HepG2 (cell line): Measurements from ENCODE around the gene STMN3. TPM values are rescaled to one million over a fixed set of nuclear protein-coding genes. Genes with fewer than 3 reads are reported as not detected.
A peak's percentile ranks its signal among the peaks of the same experiment; 100 is the strongest.

Source experiments
- NFATC3 ChIP-seq: sonication (generic); formaldehyde crosslinking; IDR thresholded peaks from 2 replicates; pipeline ENCODE4 v1.5.1; 2020; ENCODE audit warnings: mild to moderate bottlenecking, missing genetic modification reagents
- NONO ChIP-seq, 2 experiments: fragments of 450-650 bp in 1 of 2; sonication (generic) in 1 of 2; formaldehyde crosslinking in 1 of 2; IDR thresholded peaks in 1 of 2; conservative IDR thresholded peaks in 1 of 2; 2 replicates each; pipeline versions ENCODE4 v1.6.1 to v1.8.0; 2017 to 2022; ENCODE audit warnings: mild to moderate bottlenecking in 1 of 2, missing genetic modification reagents in 1 of 2, moderate library complexity in 1 of 2
- RBM39 ChIP-seq: fragments of 200-400 bp; formaldehyde crosslinking; IDR thresholded peaks from one replicate; pipeline ENCODE4 v1.6.1; 2018; ENCODE audit warnings: antibody characterized with exemption, mild to moderate bottlenecking, low read depth, low read length; ENCODE audit not compliant: poor library complexity, severe bottlenecking
- SNAI1 ChIP-seq: sonication (generic); formaldehyde crosslinking; IDR thresholded peaks from 2 replicates; pipeline ENCODE4 v1.5.0; 2020; ENCODE audit warnings: mild to moderate bottlenecking, missing genetic modification reagents, borderline replicate concordance
- ZNF24 ChIP-seq: fragments of 450-650 bp; IDR thresholded peaks from 2 replicates; pipeline ENCODE4 v1.6.1; 2017; ENCODE audit warnings: antibody characterized with exemption, mild to moderate bottlenecking
- ZNF605 ChIP-seq: sonication (generic); formaldehyde crosslinking; IDR thresholded peaks from 2 replicates; pipeline ENCODE4 v1.8.0; 2022; ENCODE audit warnings: mild to moderate bottlenecking, missing genetic modification reagents
- polyA plus RNA-seq, 8 experiments: library from polyadenylated mRNA; depleted of rRNA in 3 of 8; stranded (reverse) in 7 of 8; unstranded in 1 of 8; fragments of >200 nt; fragmentation: Illumina TruSeq in 4 of 8; extraction: Trizol in 4 of 8; gene quantifications; 2 replicates each; pipeline versions ENCODE4 v1.2.1 to v1.2.3, GENCODE V29; 2011 to 2016; ENCODE audit warnings: low read depth in 4 of 8, missing spikeins in 1 of 8, mixed read lengths in 1 of 8; ENCODE audit not compliant: insufficient read depth in 1 of 8
- total RNA-seq, 5 experiments: library from RNA; depleted of rRNA; stranded (reverse); fragments of >200 nt; fragmentation: Illumina TruSeq; extraction: Trizol; gene quantifications; 2 replicates each; pipeline ENCODE4 v1.2.3, GENCODE V29; 2016; ENCODE audit warnings: low read depth in 1 of 5
- TF ChIP-seq, protein P1 (sequence below), 2 experiments: sonication (generic) in 1 of 2; formaldehyde crosslinking in 1 of 2; IDR thresholded peaks; 2 replicates each; pipeline versions ENCODE4 v1.6.1 to v1.9.0; 2014 to 2022; ENCODE audit warnings: antibody characterized with exemption in 1 of 2, borderline replicate concordance in 1 of 2, inconsistent platforms in 1 of 2, low read depth in 1 of 2, missing genetic modification reagents in 1 of 2
- TF ChIP-seq, protein P2 (sequence below): IDR thresholded peaks from 2 replicates; pipeline ENCODE4 v1.6.1; 2012; ENCODE audit warnings: low read length, improper control_type of control experiment
- TF ChIP-seq, protein P3 (sequence below): sonication (generic); formaldehyde crosslinking; IDR thresholded peaks from 2 replicates; pipeline ENCODE4 v1.4.0; 2020; ENCODE audit warnings: missing genetic modification reagents, borderline replicate concordance
- TF ChIP-seq, protein P4 (sequence below): IDR thresholded peaks from 2 replicates; pipeline ENCODE4 v1.6.1; 2016

STMN3 gene
- total and polyA plus RNA-seq, 2 of the 13 experiments (the other 11 are each of a cell fraction or from before 2014, with no cell fraction given), result 21.0 to 48.3 TPM

DNA sequence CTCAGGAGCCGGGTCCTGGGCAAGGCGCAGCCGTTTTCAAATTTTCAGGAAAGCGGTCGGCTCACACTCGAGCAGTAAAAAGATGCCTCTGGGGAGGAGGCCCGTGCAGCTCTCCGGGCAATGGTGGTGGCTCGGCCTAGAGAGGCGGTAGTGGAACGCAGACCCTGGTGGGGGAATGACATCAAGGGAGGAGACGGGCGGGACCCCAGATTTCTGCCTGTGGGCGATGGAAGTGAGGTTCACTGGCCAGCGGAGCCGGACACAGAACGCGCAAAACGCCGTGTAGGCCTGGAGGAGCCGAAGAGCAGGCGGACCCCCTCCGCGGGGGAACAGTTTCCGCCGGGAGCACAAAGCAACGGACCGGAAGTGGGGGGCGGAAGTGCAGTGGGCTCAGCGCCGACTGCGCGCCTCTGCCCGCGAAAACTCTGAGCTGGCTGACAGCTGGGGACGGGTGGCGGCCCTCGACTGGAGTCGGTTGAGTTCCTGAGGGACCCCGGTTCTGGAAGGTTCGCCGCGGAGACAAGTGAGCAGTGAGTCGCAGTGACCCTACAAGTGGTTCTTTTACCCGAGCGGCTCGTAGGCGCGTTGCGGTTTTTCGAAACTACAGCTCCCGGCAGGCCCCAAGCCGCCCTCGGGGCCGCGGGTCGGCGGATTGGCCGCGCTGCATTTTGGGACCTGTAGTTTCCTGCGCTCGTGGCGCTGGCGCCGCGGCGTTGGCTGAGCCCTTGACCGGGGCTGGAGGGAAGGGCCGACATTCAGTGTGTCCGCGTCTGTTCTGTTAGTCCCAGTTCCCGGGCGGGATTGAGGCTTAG lies 4.9 kb upstream of the STMN3 start, which contains the start of gene RTEL1 (continued):
- TF ChIP-seq, protein P1, sequence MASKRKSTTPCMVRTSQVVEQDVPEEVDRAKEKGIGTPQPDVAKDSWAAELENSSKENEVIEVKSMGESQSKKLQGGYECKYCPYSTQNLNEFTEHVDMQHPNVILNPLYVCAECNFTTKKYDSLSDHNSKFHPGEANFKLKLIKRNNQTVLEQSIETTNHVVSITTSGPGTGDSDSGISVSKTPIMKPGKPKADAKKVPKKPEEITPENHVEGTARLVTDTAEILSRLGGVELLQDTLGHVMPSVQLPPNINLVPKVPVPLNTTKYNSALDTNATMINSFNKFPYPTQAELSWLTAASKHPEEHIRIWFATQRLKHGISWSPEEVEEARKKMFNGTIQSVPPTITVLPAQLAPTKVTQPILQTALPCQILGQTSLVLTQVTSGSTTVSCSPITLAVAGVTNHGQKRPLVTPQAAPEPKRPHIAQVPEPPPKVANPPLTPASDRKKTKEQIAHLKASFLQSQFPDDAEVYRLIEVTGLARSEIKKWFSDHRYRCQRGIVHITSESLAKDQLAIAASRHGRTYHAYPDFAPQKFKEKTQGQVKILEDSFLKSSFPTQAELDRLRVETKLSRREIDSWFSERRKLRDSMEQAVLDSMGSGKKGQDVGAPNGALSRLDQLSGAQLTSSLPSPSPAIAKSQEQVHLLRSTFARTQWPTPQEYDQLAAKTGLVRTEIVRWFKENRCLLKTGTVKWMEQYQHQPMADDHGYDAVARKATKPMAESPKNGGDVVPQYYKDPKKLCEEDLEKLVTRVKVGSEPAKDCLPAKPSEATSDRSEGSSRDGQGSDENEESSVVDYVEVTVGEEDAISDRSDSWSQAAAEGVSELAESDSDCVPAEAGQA (IDR thresholded peaks at IDR 0.05; ENCODE audit: low read depth), result peak; percentile 94
- TF ChIP-seq, protein P1 (CRISPR knock-in tag; IDR thresholded peaks at IDR 0.05; ENCODE audit: borderline replicate concordance), result peak; percentile 88; the same call in 1 of the 2 replicates
- TF ChIP-seq ZNF24 (no peak), NFATC3 (CRISPR knock-in tag) (no peak), ZNF605 (CRISPR knock-in tag) (peak; percentile 90), SNAI1 (peak; percentile 82; the same call in 1 of the 2 replicates), NONO (IDR thresholded peaks at IDR 0.05) (no peak), NONO (CRISPR knock-in tag; conservative IDR thresholded peaks at IDR 0.05) (peak; percentile 97), RBM39 (peak; percentile 90)
- TF ChIP-seq, protein P2, sequence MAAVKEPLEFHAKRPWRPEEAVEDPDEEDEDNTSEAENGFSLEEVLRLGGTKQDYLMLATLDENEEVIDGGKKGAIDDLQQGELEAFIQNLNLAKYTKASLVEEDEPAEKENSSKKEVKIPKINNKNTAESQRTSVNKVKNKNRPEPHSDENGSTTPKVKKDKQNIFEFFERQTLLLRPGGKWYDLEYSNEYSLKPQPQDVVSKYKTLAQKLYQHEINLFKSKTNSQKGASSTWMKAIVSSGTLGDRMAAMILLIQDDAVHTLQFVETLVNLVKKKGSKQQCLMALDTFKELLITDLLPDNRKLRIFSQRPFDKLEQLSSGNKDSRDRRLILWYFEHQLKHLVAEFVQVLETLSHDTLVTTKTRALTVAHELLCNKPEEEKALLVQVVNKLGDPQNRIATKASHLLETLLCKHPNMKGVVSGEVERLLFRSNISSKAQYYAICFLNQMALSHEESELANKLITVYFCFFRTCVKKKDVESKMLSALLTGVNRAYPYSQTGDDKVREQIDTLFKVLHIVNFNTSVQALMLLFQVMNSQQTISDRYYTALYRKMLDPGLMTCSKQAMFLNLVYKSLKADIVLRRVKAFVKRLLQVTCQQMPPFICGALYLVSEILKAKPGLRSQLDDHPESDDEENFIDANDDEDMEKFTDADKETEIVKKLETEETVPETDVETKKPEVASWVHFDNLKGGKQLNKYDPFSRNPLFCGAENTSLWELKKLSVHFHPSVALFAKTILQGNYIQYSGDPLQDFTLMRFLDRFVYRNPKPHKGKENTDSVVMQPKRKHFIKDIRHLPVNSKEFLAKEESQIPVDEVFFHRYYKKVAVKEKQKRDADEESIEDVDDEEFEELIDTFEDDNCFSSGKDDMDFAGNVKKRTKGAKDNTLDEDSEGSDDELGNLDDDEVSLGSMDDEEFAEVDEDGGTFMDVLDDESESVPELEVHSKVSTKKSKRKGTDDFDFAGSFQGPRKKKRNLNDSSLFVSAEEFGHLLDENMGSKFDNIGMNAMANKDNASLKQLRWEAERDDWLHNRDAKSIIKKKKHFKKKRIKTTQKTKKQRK, result no peak
- TF ChIP-seq, protein P3, sequence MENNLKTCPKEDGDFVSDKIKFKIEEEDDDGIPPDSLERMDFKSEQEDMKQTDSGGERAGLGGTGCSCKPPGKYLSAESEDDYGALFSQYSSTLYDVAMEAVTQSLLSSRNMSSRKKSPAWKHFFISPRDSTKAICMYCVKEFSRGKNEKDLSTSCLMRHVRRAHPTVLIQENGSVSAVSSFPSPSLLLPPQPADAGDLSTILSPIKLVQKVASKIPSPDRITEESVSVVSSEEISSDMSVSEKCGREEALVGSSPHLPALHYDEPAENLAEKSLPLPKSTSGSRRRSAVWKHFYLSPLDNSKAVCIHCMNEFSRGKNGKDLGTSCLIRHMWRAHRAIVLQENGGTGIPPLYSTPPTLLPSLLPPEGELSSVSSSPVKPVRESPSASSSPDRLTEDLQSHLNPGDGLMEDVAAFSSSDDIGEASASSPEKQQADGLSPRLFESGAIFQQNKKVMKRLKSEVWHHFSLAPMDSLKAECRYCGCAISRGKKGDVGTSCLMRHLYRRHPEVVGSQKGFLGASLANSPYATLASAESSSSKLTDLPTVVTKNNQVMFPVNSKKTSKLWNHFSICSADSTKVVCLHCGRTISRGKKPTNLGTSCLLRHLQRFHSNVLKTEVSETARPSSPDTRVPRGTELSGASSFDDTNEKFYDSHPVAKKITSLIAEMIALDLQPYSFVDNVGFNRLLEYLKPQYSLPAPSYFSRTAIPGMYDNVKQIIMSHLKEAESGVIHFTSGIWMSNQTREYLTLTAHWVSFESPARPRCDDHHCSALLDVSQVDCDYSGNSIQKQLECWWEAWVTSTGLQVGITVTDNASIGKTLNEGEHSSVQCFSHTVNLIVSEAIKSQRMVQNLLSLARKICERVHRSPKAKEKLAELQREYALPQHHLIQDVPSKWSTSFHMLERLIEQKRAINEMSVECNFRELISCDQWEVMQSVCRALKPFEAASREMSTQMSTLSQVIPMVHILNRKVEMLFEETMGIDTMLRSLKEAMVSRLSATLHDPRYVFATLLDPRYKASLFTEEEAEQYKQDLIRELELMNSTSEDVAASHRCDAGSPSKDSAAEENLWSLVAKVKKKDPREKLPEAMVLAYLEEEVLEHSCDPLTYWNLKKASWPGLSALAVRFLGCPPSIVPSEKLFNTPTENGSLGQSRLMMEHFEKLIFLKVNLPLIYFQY (CRISPR knock-in tag), result peak; percentile 70
- TF ChIP-seq, protein P4, sequence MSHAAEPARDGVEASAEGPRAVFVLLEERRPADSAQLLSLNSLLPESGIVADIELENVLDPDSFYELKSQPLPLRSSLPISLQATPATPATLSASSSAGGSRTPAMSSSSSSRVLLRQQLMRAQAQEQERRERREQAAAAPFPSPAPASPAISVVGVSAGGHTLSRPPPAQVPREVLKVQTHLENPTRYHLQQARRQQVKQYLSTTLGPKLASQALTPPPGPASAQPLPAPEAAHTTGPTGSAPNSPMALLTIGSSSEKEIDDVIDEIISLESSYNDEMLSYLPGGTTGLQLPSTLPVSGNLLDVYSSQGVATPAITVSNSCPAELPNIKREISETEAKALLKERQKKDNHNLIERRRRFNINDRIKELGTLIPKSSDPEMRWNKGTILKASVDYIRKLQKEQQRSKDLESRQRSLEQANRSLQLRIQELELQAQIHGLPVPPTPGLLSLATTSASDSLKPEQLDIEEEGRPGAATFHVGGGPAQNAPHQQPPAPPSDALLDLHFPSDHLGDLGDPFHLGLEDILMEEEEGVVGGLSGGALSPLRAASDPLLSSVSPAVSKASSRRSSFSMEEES (CRISPR knock-in tag), result peak; percentile 73; the same call in 1 of the 2 replicates
